ENCODE results near the gene KCTD19.

The KCTD19 gene

GRCh38 chr16:67241008-67241900 is 85.3 kb downstream of the KCTD19 start:
- DNase-seq = no peak

- DNase-seq = no peak
Observed at GRCh38 chr16:67240506-67240905, 86.0 kb downstream of the KCTD19 start.
